ENCODE data around the gene LAD1.

The LAD1 gene

DNA sequence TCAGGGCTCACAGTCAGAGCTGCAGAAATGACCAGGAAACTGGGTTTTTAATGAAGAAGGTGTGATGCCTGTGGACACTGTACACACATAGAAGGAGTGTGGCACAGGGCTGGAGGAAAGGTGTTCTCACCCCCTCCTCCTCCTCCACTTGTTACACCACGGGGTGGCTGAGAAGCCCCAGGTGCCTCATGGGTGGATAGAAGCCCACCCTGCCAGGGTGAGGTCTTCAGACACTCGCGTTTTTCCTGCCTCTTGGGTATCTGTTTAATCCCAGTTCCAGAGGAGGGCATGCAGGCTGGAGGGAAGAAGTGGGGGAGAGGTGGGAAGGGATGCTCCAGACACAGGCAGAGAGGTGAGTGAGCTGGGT, 9.7 kb upstream of the LAD1 start:
- no peak overlapping the region for H3K4me3 ChIP-seq (ENCODE audit: low read length)
- TF ChIP-seq, protein P1, sequence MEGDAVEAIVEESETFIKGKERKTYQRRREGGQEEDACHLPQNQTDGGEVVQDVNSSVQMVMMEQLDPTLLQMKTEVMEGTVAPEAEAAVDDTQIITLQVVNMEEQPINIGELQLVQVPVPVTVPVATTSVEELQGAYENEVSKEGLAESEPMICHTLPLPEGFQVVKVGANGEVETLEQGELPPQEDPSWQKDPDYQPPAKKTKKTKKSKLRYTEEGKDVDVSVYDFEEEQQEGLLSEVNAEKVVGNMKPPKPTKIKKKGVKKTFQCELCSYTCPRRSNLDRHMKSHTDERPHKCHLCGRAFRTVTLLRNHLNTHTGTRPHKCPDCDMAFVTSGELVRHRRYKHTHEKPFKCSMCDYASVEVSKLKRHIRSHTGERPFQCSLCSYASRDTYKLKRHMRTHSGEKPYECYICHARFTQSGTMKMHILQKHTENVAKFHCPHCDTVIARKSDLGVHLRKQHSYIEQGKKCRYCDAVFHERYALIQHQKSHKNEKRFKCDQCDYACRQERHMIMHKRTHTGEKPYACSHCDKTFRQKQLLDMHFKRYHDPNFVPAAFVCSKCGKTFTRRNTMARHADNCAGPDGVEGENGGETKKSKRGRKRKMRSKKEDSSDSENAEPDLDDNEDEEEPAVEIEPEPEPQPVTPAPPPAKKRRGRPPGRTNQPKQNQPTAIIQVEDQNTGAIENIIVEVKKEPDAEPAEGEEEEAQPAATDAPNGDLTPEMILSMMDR (IDR thresholded peaks at IDR 0.05; ENCODE audit: insufficient read depth, low read depth, low read length, missing control alignments) = no peak
- no peak for DNase-seq (ENCODE audit: low read depth)

DNA sequence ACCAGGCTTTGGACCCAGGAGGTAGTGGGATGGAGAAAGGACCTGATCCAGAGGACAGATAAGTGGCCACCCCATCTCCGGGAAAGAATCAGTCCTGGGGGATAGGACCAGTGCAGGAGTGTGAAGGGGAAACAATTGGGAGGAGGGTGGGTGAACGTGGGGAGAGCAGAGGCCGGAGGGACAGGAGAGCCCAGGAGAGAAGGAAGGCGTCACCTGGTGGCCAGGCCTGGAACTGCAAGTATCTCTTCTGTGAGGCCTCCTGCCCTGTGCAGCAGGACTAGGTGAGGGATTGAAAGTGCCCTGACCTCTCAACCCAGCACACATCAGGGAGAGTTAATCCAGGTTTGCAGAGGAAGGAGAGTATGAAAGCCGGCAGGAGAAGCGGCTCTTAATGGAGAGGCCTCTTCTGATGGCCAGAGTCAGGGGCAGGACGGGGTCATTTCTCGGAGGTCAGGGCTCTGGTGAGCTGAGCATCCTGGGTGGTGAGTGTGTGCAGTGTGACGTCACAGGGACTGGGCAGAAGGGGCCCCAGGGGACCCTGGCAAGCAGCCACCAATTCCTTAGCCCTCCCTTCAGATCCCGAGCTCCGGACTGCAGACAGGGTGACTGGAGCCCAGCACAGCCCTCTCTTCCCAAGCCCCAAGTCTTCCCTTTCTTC, 9.2 kb upstream of the LAD1 start:
- no peak overlapping the region for H3K4me3 ChIP-seq (ENCODE audit: low read length)
- DNase-seq (ENCODE audit: low read depth) = peak; percentile 82
- TF ChIP-seq, protein P1 (IDR thresholded peaks at IDR 0.05; ENCODE audit: insufficient read depth, low read depth, low read length, missing control alignments) = peak; percentile 98

DNA sequence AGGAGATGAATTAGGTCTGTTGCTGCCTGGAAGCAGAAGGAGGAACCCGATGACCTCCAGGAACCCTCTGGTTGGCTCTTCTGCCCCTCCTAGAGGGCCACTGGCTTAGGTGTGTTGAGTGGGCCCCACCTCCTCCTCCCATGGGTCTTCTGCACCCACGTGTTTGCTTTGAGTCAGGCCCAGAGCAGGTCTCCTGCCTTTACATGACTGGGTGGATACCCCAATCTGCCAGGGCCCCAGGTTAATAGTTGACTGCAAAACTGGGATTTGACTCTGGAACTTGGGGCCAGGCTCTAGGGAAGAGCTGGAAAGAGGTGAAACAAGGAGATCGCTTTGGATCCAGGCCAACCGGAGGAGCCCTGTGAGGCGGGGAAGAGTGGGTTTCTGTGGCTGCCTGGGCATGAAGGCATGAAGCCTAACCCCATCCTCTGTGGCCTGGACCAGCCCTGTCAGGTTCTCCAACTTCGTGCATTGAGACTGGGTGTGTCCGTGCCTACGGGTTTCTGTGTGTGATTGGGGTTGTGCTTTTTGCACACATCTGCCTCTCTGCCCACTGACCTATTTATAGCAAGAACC, 7.8 kb upstream of the LAD1 start:
- H3K4me3 ChIP-seq (ENCODE audit: low read length) = no peak overlapping the region
- TF ChIP-seq, protein P1 (IDR thresholded peaks at IDR 0.05; ENCODE audit: insufficient read depth, low read depth, low read length, missing control alignments) = no peak
- DNase-seq (ENCODE audit: low read depth) = peak; percentile 73

DNA sequence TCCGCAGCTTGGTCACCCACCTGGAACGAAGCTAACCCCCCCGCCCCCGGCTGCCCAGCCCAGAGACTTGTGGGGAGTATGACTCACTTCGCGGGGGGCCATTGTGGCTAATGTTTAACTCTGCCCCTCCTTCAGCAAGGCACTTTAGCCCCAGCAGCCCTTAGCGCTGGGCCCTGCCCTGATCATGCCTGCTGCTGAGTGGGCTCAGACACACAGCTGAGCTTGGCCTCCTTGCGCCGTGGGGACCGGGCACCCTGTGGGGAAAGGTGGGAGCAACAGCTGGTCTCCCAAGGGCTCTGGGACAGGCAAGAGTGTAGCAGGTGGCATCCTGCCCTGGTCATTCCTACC, 6.3 kb upstream of the LAD1 start:
- DNase-seq (ENCODE audit: low read depth) = no peak
- H3K4me3 ChIP-seq (ENCODE audit: low read length) = no peak overlapping the region
- TF ChIP-seq, protein P1 (IDR thresholded peaks at IDR 0.05; ENCODE audit: insufficient read depth, low read depth, low read length, missing control alignments) = no peak

DNA sequence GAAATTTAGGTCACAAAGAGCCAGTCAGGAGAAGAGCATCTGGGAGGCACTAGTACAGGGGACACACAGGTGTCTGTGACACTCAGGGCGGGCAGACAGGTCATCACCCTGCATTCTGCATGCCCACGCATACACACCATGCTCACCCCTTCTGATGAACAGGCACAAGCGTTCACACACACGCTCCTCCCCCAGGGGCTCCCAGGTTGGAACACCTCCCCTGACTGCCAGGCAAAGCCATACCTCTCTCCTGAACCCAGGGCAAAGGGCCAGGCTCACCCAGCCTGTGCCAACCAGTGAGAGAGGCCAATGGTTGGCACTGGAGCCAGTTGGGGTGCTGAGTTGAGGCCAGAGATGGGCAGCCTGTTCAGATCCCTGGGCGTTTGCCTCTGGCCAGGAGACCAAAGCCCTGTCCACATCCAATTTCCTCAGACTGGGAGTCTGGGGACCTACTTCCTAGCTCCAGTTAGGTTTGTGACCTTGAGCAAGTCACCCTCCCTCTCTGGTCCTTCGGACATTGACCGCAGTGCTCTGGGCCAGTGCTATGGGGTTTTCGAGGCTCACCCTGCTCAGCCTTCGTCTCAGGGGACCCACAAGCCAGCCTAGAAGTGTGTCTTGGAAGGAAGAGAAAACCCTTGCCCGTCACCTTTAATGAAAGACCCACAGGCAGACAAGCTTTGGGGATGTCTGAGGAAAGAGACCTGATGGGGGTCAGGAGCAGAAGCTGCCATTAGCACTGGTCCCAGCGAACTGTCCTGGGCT, 5.8 kb upstream of the LAD1 start:
- H3K4me3 ChIP-seq (ENCODE audit: low read length) = no peak overlapping the region
- TF ChIP-seq, protein P1 (IDR thresholded peaks at IDR 0.05; ENCODE audit: insufficient read depth, low read depth, low read length, missing control alignments) = no peak
- DNase-seq (ENCODE audit: low read depth) = no peak

DNA sequence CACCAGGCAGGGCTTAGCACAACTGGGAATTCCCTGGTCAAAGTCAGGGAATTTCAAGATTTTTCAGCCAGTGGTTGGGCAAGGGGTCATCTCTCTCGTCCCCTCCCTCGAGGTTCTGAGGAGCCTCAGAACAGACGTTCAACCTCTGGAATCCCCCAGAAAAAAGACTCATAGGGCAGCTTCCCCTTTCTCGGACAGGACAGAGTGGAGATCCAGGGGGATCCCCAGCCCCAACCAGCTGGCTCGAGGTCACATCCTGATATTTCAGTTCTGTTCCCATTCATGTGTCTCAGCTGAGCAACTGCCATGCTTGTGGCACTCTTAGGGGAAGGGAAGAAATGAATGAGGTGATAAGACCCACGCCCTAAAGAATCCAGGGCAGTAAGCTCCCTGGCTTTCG, 4.9 kb upstream of the LAD1 start:
- DNase-seq (ENCODE audit: low read depth) = no peak
- no peak overlapping the region for H3K4me3 ChIP-seq (ENCODE audit: low read length)
- TF ChIP-seq, protein P1 (IDR thresholded peaks at IDR 0.05; ENCODE audit: insufficient read depth, low read depth, low read length, missing control alignments) = no peak
